ENCODE measurements around the gene ERICH3. TPM values are rescaled to one million over a fixed set of nuclear protein-coding genes. Genes with fewer than 3 reads are reported as not detected.

Gene ERICH3
- not detected in 5 replicates for total RNA-seq (2022; extraction: Qiagen RNA extraction; ENCODE audit: low read depth)

GRCh38 chr1:74673351-74674111 is at the start of gene ERICH3:
TSS of gene ERICH3 (minus strand) at chr1:74673792. CDS start at chr1:74673519, 273 bp downstream.

Other genes starting within 250 kb of the ERICH3 start
- not detected in 5 replicates for gene LRRC53, start 161.2 kb downstream of the ERICH3 start, total RNA-seq (2022; extraction: Qiagen RNA extraction; ENCODE audit: low read depth)
- gene CRYZ, start 59.3 kb upstream of the ERICH3 start, total RNA-seq (2022; extraction: Qiagen RNA extraction; ENCODE audit: low read depth), result 51.6 to 67.7 TPM (median 62.1 TPM) in 5 replicates
- gene TYW3, start 59.4 kb upstream of the ERICH3 start, total RNA-seq (2022; extraction: Qiagen RNA extraction; ENCODE audit: low read depth), result 12.8 to 19.4 TPM (median 18.2 TPM) in 5 replicates